Right lobe of liver (tissue), 6 donors: ENCODE measurements around the gene SLC25A51. TPM values are rescaled to one million over a fixed set of nuclear protein-coding genes. Genes with fewer than 3 reads are reported as not detected.
"Not testable (repeated sequence)": the region's sequence is repeated elsewhere in the genome, so short reads cannot be mapped to it uniquely, and the experiment has no call there.

Experiments
- ATAC-seq, 4 donors: fragments of 200-7000 bp; cut with Tn5 transposase; one replicate each; pipeline ENCODE4 v1.9.1; 2020; ENCODE audit warnings: mild to moderate bottlenecking in 4 of 4, moderate library complexity in 4 of 4
- DNase-seq, 3 donors: peaks; one replicate each; pipeline ENCODE4 v3.0.0-alpha.2; 2020
- H3K27ac ChIP-seq, 3 donors: fragments of 200-600 bp; one replicate each; pipeline ENCODE4 v1.8.0; 2022
- H3K27me3 ChIP-seq, 2 donors: fragments of 200-600 bp; one replicate each; pipeline ENCODE4 v1.8.0; 2022
- H3K36me3 ChIP-seq, 4 donors: fragments of 200-600 bp; sonication (generic) in 1 of 4; one replicate each; pipeline versions ENCODE4 v1.5.1 to v1.8.0; 2017 to 2022; ENCODE audit warnings: control low read depth in 1 of 4
- H3K4me1 ChIP-seq, 4 donors: fragments of 200-600 bp; sonication (generic) in 1 of 4; one replicate each; pipeline versions ENCODE4 v1.5.1 to v1.8.0; 2017 to 2022; ENCODE audit warnings: control low read depth in 1 of 4
- H3K4me3 ChIP-seq, 3 donors: fragments of 200-600 bp; one replicate each; pipeline ENCODE4 v1.8.0; 2022
- H3K9me3 ChIP-seq, 4 donors: fragments of 200-600 bp; sonication (generic) in 1 of 4; one replicate each; pipeline versions ENCODE4 v1.5.1 to v1.8.0; 2017 to 2022; ENCODE audit warnings: control low read depth in 1 of 4
- CTCF ChIP-seq, 4 donors: fragments of 200-600 bp in 3 of 4; fragments of 450-650 bp in 1 of 4; IDR thresholded peaks; one replicate each; pipeline versions ENCODE4 v1.5.1 to v1.8.0; 2016 to 2022; ENCODE audit warnings: antibody characterized with exemption in 4 of 4, mild to moderate bottlenecking in 2 of 4
- POLR2A ChIP-seq: fragments of 450-650 bp; IDR thresholded peaks from one replicate; pipeline ENCODE4 v1.6.1; 2017; ENCODE audit warnings: antibody characterized with exemption, mild to moderate bottlenecking
- WGBS: methylation state at CpG from one replicate; pipeline ENCODE4 v1.1.6; 2018; ENCODE audit warnings: low coverage, low lambda C conversion rate; ENCODE audit not compliant: insufficient coverage; ENCODE audit errors: missing lambda C conversion rate; 5-methylcytosine and 5-hydroxymethylcytosine counted together
- intact Hi-C, 2 donors: fragments of 100-400 bp; cut with DNase I; formaldehyde crosslinking; loops; one replicate each; pipeline versions ENCODE4 v1.11.2 to v1.14.1; 2022
- total RNA-seq, 6 experiments: library from RNA; depleted of rRNA in 2 of 6; stranded (reverse); fragments of >200 nt in 2 of 6; fragmentation: NEBNext Ultra II Directional in 3 of 6; extraction: Animal tissue kit (Norgen Biotek cat#: 25700) in 3 of 6; gene quantifications; one replicate each; pipeline versions ENCODE4 v1.1.0 to v1.2.4, GENCODE V29; 2016 to 2023
- donor health status: DM: no; HTN: yes; CAD: no.
- donor health status: DM: no; HTN: no; CAD: no.
- donor health status: DM: no; HTN: no; CAD: no.
- donor health status: DM: no; HTN: yes; CAD: no.
- donor health status: DM: no; HTN: yes; CAD: no.

Gene SLC25A51
- total RNA-seq, 6 experiments from 2014 or later: 5.4 to 10.1 (median 7.9) TPM

DNA sequence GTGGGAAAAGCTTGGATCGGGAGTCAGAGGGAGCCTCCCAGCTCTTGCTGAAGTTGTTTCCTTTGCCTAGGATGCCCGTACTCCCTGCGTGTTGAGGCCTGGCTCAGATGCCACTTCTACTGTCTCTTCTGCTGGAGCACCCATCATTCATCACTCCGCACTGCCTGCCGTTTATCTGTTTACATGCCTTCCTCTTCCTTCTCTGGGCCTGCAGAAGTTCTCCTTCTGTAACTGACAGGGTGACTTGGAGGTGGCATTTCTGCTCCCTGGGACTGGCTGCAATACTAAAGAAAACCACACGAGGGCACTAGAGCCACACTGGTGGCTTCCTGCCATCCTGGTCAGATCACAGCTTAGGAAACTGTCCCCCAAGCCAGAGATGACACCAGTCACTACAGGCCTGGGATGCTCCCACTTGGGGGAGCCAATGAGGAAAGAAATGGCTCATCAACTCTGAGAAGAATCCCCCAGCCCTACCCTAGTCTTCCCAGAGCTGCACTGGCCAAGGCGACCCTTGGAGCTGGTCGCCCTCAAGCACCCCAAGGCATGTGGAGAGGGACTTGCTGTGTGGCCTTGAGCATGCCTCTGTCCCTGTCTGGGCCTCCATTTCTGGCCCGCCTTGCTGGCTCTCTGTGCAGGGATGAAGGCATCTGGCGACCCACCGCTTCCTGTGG lies 9.7 kb upstream of the SLC25A51 start:
- ATAC-seq (peak; percentile 85 to 95 (median 90)), DNase-seq (peak; percentile 64 to 81 (median 77))
- TF ChIP-seq POLR2A (no peak), CTCF (IDR thresholded peaks at IDR 0.05) (peak; percentile 97 to 99 (median 98))
- intact Hi-C loops: loop anchor here (10.0 kb wide), 1 partner anchor 151 kb away; the partner anchor contains the start of gene SHB (in 2 of the 2)
- no peak overlapping the region for H3K27ac ChIP-seq
- no peaks in the 10 kb centered on the region for H3K27me3 ChIP-seq
- no peaks in the 10 kb centered on the region for H3K9me3 ChIP-seq
- H3K4me1 ChIP-seq: peaks cover 0 to 14% (median 0%) of the 10 kb centered on the region in 4 donors
- peaks cover 0 to 8% (median 4%) of the 10 kb centered on the region in 4 donors for H3K36me3 ChIP-seq
- H3K4me3 ChIP-seq: no peak overlapping the region
- WGBS: 13% methylated on average over 5 of the region's 11 CpGs

DNA sequence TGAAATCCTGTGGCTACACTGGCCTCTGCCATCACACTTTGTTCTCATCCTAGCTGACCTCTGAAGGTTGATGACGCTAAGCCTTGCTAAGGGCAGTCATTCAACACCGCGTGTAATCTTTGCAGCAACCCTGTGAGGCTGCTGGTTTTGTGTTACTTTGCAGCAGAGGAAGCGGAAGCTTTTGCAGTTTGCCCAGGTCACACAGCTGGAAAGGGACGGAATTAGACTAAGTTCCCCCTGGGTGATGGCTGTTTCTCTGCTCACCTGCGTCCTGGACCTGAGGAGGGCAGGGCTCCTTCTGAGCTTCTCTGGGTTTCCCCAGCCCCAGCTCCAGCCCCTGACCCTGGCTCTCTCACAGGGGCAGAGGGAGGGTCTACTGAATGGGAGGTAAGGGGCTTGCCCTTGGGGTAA lies 7.3 kb upstream of the SLC25A51 start:
- Histone ChIP-seq H3K4me1 (peaks cover 0 to 18% (median 0%) of the 10 kb centered on the region in 4 donors), H3K36me3 (no peaks in the 10 kb centered on the region), H3K27me3 (no peaks in the 10 kb centered on the region), H3K27ac (no peak overlapping the region), H3K9me3 (no peaks in the 10 kb centered on the region), H3K4me3 (no peak overlapping the region)
- 12% methylated on average over 3 of the region's 6 CpGs for WGBS
- intact Hi-C loops: loop anchor here (10.0 kb wide), 1 partner anchor 154 kb away; the partner anchor contains the start of gene SHB (in 2 of the 2)
- TF ChIP-seq CTCF (IDR thresholded peaks at IDR 0.05) (no peak), POLR2A (no peak)
- ATAC-seq (no peak), DNase-seq (peak in 1 of 3 donors; percentile 36)

GRCh38 chr9:37910271-37910670 lies 6.3 kb upstream of the SLC25A51 start:
- no peaks in the 10 kb centered on the region for H3K27me3 ChIP-seq
- no peak overlapping the region for H3K4me3 ChIP-seq
- ATAC-seq (no peak), DNase-seq (peak in 1 of 3 donors; percentile 22)
- H3K27ac ChIP-seq: no peak overlapping the region
- H3K4me1 ChIP-seq: peaks cover 0 to 15% (median 0%) of the 10 kb centered on the region in 4 donors
- WGBS: 76% methylated on average over 4 of the region's 4 CpGs
- TF ChIP-seq POLR2A (no peak), CTCF (IDR thresholded peaks at IDR 0.05) (no peak)
- no peaks in the 10 kb centered on the region for H3K36me3 ChIP-seq
- no peaks in the 10 kb centered on the region for H3K9me3 ChIP-seq
- intact Hi-C loops: loop anchor here (10.0 kb wide), 1 partner anchor 155 kb away; the partner anchor contains the start of gene SHB (in 2 of the 2)

GRCh38 chr9:37909836-37910235 lies 5.9 kb upstream of the SLC25A51 start:
- WGBS: no CpG with 5 or more reads among the region's 5 CpGs
- H3K36me3 ChIP-seq, H3K27me3 ChIP-seq, ATAC-seq, H3K9me3 ChIP-seq, H3K27ac ChIP-seq, H3K4me3 ChIP-seq: not testable (repeated sequence)
- peaks cover 0 to 16% (median 0%) of the 10 kb centered on the region in 4 donors for H3K4me1 ChIP-seq
- intact Hi-C loops: loop anchor here (10.0 kb wide), 1 partner anchor 155 kb away; the partner anchor contains the start of gene SHB (in 2 of the 2)
- DNase-seq: peak in 1 of 3 donors; percentile 20

DNA sequence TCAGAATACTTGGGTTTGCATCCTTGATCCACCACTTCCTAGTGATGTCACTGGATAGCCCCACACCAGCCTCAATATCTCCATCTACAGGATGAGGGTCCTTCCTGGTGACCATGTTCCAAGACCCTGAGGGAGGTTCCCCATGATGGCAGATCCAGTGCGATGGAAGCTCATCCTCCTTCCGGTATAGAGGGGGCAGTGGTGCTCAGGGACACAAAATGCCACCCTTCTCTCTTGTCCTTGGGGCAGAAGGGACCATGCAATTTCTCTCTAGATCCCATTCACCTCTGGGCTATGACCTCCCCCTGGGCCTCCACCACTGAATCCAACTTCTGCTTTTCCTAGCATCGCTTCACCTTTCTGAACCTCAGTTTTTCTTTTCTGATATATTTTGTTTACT lies 5.4 kb upstream of the SLC25A51 start:
- DNase-seq (peak in 1 of 3 donors; percentile 21), ATAC-seq (no peak)
- intact Hi-C loops: no loop called here

More for the DNA sequence above, 5.4 kb upstream of the SLC25A51 start:
- Histone ChIP-seq H3K9me3 (no peaks in the 10 kb centered on the region), H3K27me3 (no peaks in the 10 kb centered on the region), H3K36me3 (no peaks in the 10 kb centered on the region), H3K4me3 (no peak overlapping the region), H3K27ac (no peak overlapping the region), H3K4me1 (peaks cover 0 to 21% (median 0%) of the 10 kb centered on the region in 4 donors)
- TF ChIP-seq POLR2A: no peak
- no peak for TF ChIP-seq CTCF (IDR thresholded peaks at IDR 0.05)
- 67% methylated on average over 1 of the region's 3 CpGs for WGBS
